GM12875 (cell line): ENCODE results near the gene MTMR12.

Experiments used
- H3K4me3 ChIP-seq: one replicate; pipeline ENCODE4 v1.5.1; 2011; ENCODE audit warnings: low read depth, low read length, control low read depth
- TF ChIP-seq, protein P1 (sequence below): IDR thresholded peaks from 2 replicates; pipeline ENCODE4 v1.5.1; 2011; ENCODE audit warnings: low read depth, mild to moderate bottlenecking, control low read depth, inconsistent platforms, low read length, moderate library complexity, borderline replicate concordance; ENCODE audit not compliant: insufficient read depth

The MTMR12 gene, protein sequence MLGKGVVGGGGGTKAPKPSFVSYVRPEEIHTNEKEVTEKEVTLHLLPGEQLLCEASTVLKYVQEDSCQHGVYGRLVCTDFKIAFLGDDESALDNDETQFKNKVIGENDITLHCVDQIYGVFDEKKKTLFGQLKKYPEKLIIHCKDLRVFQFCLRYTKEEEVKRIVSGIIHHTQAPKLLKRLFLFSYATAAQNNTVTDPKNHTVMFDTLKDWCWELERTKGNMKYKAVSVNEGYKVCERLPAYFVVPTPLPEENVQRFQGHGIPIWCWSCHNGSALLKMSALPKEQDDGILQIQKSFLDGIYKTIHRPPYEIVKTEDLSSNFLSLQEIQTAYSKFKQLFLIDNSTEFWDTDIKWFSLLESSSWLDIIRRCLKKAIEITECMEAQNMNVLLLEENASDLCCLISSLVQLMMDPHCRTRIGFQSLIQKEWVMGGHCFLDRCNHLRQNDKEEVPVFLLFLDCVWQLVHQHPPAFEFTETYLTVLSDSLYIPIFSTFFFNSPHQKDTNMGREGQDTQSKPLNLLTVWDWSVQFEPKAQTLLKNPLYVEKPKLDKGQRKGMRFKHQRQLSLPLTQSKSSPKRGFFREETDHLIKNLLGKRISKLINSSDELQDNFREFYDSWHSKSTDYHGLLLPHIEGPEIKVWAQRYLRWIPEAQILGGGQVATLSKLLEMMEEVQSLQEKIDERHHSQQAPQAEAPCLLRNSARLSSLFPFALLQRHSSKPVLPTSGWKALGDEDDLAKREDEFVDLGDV

DNA sequence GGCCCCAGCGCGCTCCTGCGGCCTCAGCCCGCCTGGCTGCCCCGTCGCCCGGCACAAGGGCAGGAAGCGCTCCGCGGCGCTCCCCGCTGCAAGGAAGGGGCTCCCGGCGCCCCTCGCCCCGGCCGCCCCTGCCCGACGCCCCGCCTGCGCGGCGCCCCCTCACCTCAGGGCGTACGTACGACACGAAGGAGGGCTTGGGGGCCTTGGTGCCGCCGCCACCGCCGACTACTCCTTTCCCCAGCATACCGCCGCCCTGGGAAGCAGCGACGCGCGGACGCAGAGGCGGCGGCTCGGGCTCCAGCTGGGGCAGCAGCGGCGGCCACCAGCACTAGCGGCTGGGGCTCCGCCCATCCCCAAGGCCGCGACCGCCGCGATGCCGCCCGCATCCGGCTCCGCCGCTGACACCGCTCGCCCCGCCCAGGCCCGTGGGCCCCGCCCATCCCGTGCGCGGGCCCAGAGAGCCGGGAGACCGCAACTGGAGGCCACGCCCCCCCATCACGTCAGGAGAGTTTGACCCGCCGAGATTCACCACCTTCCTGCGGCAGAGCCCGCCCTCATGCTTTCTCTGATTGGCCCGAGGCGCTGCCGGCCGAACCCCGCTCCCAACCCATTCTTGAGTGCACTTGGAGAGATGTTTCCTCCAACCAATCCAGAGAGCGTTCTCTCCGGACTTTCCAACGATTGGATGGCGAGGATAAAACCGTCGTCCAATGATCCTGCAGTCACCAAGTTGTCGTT is at the start of gene MTMR12:
TSS of gene MTMR12 (minus strand) at position 345 of the 738 bp plus-strand sequence. CDS start at position 244, 101 bp downstream.
- TF ChIP-seq, protein P1, sequence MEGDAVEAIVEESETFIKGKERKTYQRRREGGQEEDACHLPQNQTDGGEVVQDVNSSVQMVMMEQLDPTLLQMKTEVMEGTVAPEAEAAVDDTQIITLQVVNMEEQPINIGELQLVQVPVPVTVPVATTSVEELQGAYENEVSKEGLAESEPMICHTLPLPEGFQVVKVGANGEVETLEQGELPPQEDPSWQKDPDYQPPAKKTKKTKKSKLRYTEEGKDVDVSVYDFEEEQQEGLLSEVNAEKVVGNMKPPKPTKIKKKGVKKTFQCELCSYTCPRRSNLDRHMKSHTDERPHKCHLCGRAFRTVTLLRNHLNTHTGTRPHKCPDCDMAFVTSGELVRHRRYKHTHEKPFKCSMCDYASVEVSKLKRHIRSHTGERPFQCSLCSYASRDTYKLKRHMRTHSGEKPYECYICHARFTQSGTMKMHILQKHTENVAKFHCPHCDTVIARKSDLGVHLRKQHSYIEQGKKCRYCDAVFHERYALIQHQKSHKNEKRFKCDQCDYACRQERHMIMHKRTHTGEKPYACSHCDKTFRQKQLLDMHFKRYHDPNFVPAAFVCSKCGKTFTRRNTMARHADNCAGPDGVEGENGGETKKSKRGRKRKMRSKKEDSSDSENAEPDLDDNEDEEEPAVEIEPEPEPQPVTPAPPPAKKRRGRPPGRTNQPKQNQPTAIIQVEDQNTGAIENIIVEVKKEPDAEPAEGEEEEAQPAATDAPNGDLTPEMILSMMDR, result no peak

DNA sequence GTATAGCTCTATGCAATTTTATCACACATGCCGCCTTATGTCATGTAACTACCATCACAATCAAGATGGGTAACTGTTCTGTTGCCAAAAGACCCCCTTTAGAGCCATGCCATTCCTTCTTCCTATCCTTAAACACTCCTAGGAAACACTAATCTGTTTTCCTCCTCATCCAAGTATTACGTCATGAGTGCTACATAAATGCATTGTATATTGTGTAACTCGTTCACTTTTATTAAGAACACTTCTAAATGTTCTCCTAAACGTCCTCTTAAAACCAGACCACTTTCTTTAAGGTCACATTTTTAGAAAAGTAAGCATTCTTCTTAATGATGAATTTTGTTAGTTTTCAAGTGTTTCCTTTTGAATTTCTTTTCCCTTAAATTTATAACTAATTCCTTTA is 49.8 kb upstream of the MTMR12 start:
- H3K4me3 ChIP-seq, result no peak overlapping the region
- TF ChIP-seq, protein P1, result no peak

More for the DNA sequence above, at the start of gene MTMR12:
- H3K4me3 ChIP-seq, result peak within 1 kb of the TSS; percentile 89

DNA sequence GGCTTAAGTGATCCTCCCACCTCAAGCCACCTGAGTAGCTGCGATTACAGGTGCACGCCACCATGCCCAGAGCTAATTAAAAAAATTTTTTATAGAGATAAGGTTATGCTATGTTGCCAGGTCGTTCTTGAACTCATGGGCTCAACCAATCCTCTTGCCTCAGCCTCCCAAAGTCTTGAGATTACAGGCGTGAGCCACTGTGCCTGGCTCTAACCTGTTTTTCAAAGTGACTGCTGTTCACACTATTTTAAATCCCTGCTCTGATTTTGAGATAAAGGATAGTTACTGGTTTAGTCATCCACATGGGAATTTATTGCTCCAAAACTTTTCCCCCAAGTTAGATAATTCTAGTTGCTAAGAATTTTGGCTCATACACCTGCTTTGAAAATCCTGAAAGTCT is 48.2 kb upstream of the MTMR12 start:
- H3K4me3 ChIP-seq, result no peak overlapping the region
- TF ChIP-seq, protein P1, result no peak

DNA sequence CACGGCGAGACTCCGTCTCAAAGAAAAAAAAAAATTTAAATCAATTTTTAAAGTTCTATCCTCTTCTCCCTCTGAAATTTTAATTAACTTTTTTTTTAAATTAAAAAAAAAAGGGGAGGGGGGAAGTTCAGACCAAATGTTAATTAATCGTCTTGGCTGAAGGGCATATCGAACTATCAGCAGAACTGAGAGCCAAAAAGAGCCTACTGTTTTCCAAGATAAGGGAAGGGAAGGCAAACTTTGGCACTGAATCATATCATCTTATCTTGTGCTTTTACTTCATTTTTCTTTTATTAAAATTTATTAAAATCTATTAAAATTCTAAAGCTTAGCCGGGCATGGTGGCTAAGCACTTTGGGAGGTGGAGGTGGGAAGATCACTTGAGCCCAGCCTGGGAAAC is 45.9 kb upstream of the MTMR12 start:
- TF ChIP-seq, protein P1, result no peak
- H3K4me3 ChIP-seq, result no peak overlapping the region

DNA sequence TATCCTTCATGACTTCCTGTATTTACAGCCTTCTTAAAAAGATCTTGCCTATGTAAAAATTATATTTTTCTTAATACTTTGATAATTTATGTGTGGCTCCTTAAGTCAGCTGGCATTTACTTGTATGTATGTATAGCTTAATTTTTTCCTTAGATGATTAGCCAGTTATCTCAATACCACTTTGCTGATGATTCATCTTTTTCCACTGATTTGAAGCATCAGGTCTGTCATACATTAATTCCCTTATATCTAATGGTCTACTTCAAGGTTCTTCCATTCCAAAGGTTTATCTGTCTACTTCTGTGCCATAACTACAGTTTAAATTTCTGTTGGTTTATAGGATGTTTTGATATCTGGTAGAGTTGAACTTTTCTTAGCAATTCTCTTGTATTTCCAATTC is 44.9 kb upstream of the MTMR12 start:
- TF ChIP-seq, protein P1, result no peak
- no peak overlapping the region for H3K4me3 ChIP-seq

DNA sequence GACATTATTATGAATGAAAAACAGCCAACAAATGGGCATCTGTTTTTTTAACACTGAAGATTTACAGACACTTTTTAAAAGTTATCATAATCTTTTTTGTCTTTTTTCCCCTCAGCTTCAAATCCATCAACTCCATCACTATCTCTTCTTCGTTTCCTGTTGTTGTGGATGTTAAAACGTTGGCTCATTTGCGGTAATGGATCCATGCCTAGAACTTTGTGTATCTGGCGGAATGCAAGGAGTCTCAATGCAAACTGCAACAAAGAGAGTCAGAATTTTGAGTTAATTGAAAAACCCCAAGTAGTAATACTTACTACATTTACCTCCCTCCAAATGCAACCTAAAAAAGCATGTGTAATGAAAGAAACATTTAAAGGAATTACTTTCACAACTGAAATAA is 42.9 kb upstream of the MTMR12 start:
- TF ChIP-seq, protein P1, result no peak
- no peak overlapping the region for H3K4me3 ChIP-seq
